Kidney epithelial cell (primary cell): ENCODE data around the gene PCDHGB1. TPM values are rescaled to one million over a fixed set of nuclear protein-coding genes. Genes with fewer than 3 reads are reported as not detected.
"Not testable (repeated sequence)": the region's sequence is repeated elsewhere in the genome, so short reads cannot be mapped to it uniquely, and the experiment has no call there.

Source experiments
- DNase-seq: peaks from one replicate; pipeline ENCODE4 v3.0.0-alpha.2; 2010; ENCODE audit warnings: low read depth
- H3K27me3 ChIP-seq: 2 replicates; pipeline ENCODE4 v1.6.0; 2011; ENCODE audit warnings: low read length; ENCODE audit not compliant: control insufficient read depth, insufficient read depth
- H3K36me3 ChIP-seq: 2 replicates; pipeline ENCODE4 v1.5.1; 2011; ENCODE audit warnings: low read length; ENCODE audit not compliant: control insufficient read depth, insufficient read depth
- H3K4me3 ChIP-seq: 2 replicates; pipeline ENCODE4 v1.5.1; 2011; ENCODE audit warnings: low read depth, mild to moderate bottlenecking, control low read depth, low read length
- total RNA-seq: library from RNA; depleted of rRNA; stranded (reverse); fragments of >200 nt; gene quantifications from 2 replicates; pipeline ENCODE4 v1.2.3, GENCODE V29; 2015
- TF ChIP-seq, protein P1 (sequence below): IDR thresholded peaks from 2 replicates; pipeline ENCODE4 v1.5.1; 2011; ENCODE audit warnings: mild to moderate bottlenecking, moderate library complexity, low read length, control low read depth, inconsistent platforms; ENCODE audit not compliant: insufficient read depth, poor library complexity, severe bottlenecking

The PCDHGB1 gene
- total RNA-seq, 1 donor from 2014 or later, result 1.6 TPM

DNA sequence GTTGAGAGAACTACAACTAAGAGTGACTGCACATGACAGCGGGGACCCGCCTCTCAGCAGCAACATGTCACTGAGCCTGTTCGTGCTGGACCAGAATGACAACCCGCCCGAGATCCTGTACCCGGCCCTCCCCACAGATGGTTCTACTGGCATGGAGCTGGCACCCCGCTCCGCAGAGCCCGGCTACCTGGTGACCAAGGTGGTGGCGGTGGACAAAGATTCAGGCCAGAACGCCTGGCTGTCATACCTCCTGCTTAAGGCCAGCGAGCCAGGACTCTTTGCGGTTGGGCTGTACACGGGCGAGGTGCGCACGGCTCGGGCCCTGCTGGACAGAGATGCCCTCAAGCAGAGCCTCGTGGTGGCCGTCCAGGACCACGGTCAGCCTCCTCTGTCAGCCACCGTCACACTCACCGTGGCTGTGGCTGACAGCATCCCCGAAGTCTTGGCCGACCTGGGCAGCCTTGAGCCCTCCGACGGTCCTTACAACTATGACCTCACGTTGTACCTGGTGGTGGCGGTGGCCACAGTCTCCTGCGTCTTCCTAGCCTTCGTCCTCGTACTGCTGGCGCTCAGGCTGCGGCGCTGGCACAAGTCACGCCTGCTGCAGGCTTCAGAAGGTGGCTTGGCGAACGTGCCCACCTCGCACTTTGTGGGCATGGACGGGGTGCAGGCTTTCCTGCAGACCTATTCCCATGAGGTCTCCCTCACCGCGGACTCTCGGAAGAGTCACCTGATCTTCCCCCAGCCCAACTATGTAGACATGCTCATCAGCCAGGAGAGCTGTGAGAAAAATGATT is 34.8 kb downstream of the PCDHGB1 start:
- no peak for DNase-seq
- peaks cover 16% of the 10 kb centered on the region for H3K27me3 ChIP-seq
- no peaks in the 10 kb centered on the region for H3K36me3 ChIP-seq
- no peak overlapping the region for H3K4me3 ChIP-seq
- TF ChIP-seq, protein P1, sequence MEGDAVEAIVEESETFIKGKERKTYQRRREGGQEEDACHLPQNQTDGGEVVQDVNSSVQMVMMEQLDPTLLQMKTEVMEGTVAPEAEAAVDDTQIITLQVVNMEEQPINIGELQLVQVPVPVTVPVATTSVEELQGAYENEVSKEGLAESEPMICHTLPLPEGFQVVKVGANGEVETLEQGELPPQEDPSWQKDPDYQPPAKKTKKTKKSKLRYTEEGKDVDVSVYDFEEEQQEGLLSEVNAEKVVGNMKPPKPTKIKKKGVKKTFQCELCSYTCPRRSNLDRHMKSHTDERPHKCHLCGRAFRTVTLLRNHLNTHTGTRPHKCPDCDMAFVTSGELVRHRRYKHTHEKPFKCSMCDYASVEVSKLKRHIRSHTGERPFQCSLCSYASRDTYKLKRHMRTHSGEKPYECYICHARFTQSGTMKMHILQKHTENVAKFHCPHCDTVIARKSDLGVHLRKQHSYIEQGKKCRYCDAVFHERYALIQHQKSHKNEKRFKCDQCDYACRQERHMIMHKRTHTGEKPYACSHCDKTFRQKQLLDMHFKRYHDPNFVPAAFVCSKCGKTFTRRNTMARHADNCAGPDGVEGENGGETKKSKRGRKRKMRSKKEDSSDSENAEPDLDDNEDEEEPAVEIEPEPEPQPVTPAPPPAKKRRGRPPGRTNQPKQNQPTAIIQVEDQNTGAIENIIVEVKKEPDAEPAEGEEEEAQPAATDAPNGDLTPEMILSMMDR, result no peak

DNA sequence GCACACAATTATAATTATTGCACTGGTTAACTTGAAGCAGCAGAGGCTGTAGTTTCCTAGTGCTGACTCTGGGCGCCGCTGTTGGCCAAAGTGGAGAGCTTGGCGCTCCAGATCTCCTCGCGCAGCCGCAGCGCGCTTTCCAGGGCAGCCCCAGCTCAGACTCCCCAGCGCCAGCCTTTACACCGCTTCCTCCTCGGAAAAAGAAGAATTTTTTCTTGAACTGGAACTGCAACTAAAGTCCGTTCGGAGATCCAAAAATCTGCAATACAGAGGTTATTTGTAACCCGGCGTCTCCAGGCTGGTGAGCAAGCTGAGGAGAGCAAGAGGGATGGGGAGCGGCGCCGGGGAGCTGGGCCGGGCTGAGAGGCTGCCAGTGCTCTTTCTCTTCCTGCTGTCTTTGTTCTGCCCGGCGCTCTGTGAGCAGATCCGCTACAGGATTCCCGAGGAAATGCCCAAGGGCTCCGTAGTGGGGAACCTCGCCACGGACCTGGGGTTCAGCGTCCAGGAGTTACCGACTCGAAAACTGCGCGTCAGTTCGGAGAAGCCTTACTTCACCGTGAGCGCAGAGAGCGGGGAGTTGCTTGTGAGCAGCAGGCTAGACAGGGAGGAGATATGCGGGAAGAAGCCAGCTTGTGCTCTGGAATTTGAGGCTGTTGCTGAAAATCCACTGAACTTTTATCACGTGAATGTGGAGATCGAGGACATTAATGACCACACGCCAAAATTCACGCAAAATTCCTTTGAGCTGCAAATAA is 37.8 kb downstream of the PCDHGB1 start, which contains the start of gene PCDHGB4:
Gene PCDHGB4 (plus strand): TSS at position 142 of the 755 bp plus-strand sequence. CDS start 187 bp downstream, at position 329.
- H3K36me3 ChIP-seq, DNase-seq: not testable (repeated sequence)
- Histone ChIP-seq H3K4me3 (peak within 1 kb of the TSS; percentile 21), H3K27me3 (peaks cover 15% of the 10 kb centered on the region)
- TF ChIP-seq, protein P1, result peak; percentile 40

DNA sequence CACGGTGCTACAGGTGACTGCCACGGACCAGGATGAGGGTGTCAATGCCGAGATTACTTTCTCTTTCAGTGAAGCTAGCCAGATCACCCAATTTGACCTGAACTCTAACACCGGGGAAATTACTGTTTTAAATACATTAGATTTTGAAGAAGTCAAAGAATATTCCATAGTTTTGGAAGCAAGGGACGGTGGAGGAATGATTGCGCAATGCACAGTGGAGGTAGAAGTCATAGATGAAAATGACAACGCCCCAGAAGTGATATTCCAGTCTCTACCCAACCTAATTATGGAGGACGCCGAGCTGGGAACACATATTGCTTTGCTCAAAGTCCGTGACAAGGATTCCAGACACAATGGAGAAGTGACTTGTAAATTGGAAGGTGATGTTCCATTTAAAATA is 38.8 kb downstream of the PCDHGB1 start:
- H3K36me3 ChIP-seq, result no peaks in the 10 kb centered on the region
- DNase-seq, result no peak
- H3K27me3 ChIP-seq, result peaks cover 15% of the 10 kb centered on the region
- TF ChIP-seq, protein P1, result no peak
- H3K4me3 ChIP-seq, result no peak overlapping the region

DNA sequence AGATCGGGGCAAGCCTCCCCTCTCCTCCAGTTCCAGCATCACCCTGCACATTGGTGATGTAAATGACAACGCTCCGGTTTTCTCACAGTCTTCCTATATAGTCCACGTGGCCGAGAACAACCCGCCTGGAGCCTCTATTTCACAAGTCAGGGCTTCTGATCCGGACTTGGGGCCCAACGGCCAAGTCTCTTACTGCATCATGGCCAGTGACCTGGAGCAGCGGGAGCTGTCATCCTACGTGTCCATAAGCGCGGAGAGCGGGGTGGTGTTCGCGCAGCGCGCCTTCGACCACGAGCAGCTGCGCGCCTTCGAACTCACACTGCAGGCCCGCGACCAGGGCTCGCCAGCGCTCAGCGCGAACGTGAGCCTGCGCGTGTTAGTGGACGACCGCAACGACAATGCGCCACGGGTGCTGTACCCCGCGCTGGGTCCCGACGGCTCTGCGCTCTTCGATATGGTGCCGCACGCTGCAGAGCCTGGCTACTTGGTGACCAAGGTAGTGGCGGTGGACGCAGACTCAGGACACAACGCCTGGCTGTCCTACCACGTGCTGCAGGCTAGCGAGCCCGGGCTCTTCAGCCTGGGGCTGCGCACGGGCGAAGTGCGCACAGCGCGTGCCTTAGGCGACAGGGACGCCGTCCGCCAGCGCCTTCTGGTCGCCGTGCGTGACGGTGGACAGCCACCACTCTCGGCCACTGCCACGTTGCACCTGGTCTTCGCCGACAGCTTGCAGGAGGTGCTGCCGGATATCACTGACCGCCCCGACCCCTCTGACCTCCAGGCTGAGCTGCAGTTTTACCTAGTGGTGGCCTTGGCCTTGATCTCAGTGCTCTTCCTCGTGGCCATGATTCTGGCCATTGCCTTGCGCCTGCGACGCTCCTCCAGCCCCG is 39.5 kb downstream of the PCDHGB1 start:
- DNase-seq, result no peak
- TF ChIP-seq, protein P1, result no peak
- Histone ChIP-seq H3K4me3 (no peak overlapping the region), H3K27me3 (peaks cover 15% of the 10 kb centered on the region), H3K36me3 (no peaks in the 10 kb centered on the region)

DNA sequence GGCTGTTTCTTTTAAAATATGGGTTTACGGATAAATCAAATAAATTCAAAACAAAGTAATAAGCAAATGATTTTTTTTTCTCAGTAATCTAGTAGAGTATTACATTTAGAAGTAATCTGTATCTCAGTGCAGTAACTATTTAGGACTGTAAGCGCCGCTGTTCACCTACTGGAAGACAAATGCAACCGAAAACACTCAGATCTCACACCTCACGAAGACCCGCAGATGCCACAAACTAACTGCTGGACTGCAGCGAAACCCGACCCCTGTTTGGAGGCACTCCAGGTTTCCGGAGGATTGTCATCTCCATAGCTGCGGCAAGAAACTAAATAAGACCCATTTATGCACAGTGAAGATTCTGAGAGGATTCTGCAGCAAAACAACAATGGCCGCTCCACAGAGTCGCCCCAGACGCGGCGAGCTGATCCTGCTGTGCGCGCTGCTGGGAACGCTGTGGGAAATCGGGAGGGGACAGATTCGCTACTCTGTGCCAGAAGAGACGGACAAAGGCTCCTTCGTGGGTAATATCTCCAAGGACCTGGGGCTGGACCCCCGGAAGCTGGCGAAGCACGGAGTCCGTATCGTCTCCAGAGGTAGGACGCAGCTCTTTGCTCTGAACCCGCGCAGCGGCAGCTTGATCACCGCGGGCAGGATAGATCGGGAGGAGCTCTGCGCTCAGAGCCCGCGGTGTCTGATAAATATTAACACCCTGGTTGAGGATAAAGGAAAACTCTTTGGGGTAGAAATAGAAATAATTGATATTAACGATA is 42.7 kb downstream of the PCDHGB1 start, which contains the start of gene PCDHGA8:
Gene PCDHGA8 (plus strand): TSS at position 205 of the 770 bp plus-strand sequence. CDS start 181 bp downstream, at position 386.
- H3K36me3 ChIP-seq, result no peaks in the 10 kb centered on the region
- no peak within 1 kb of the TSS for H3K4me3 ChIP-seq
- peaks cover 14% of the 10 kb centered on the region for H3K27me3 ChIP-seq
- TF ChIP-seq, protein P1, result no peak
- DNase-seq, result no peak
